GM12891 (cell line): Measurements from ENCODE around the gene STK10.

Experiments
- PAX5 ChIP-seq: IDR thresholded peaks from 2 replicates; pipeline ENCODE4 v1.6.1; 2011; ENCODE audit warnings: low read length, moderate library complexity, mild to moderate bottlenecking; ENCODE audit not compliant: insufficient read depth, severe bottlenecking
- POLR2A ChIP-seq: IDR thresholded peaks from 2 replicates; pipeline ENCODE4 v1.6.1; 2011; ENCODE audit warnings: low read depth, low read length, control low read depth
- POLR2AphosphoS5 ChIP-seq: IDR thresholded peaks from 2 replicates; pipeline ENCODE4 v1.6.1; 2011; ENCODE audit warnings: low read depth, low read length, control low read depth
- POU2F2 ChIP-seq: IDR thresholded peaks from 2 replicates; pipeline ENCODE4 v1.6.1; 2011; ENCODE audit warnings: low read depth, mild to moderate bottlenecking, control low read depth, low read length, moderate library complexity
- SPI1 ChIP-seq: IDR thresholded peaks from 2 replicates; pipeline ENCODE4 v1.6.1; 2011; ENCODE audit warnings: low read depth, low read length, control low read depth

DNA sequence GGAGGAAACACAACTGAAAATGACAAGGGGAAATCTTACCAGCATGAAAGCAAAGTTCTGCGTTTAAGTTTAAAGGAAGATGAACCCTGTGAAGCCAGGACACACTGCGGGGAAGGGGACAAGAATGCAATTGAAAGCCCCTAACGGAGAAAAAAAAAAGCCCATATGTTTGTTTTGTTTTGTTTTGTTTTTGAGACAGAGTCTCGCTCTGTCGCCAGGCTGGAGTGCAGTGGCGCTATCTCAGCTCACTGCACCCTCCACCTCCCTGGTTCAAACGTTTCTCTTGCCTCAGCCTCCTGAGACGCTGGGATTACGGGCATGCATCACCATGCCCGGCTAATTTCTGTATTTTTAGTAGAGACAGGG, 2.9 kb downstream of the STK10 start:
- TF ChIP-seq POLR2A (0 out of 2 replicates have a peak, but pooled peaks have one; percentile 41), POLR2AphosphoS5 (no peak), PAX5 (no peak), SPI1 (no peak), POU2F2 (no peak)
